Stimulated activated naive CD8-positive, alpha-beta T cell treated with anti-CD3 and anti-CD28 coated beads, Interleukin-15, amount 100 ng/mL, for 72 hours (primary cell): ENCODE results near the gene UBAP1.
A peak's percentile ranks its signal among the peaks of the same experiment; 100 is the strongest.
"Not testable (repeated sequence)": the region's sequence is repeated elsewhere in the genome, so short reads cannot be mapped to it uniquely, and the experiment has no call there.

Source experiments
- ATAC-seq: fragments of 150-1000 bp; cut with Tn5 transposase; 2 replicates; pipeline ENCODE4 v1.10.0; 2021; ENCODE audit warnings: mild to moderate bottlenecking, moderate library complexity
- DNase-seq, 2 donors: peaks; one replicate each; pipeline ENCODE4 v3.0.0; 2021 to 2022
- H3K27ac Mint-ChIP-seq, 2 donors: one replicate each; pipeline ENCODE4 v1.8.0; 2022; ENCODE audit warnings: mild to moderate bottlenecking in 2 of 2, mixed read lengths in 2 of 2, moderate library complexity in 2 of 2
- H3K27me3 Mint-ChIP-seq: one replicate; pipeline ENCODE4 v1.8.0; 2022; ENCODE audit warnings: mixed read lengths
- H3K4me1 Mint-ChIP-seq: one replicate; pipeline ENCODE4 v1.8.0; 2022; ENCODE audit warnings: mild to moderate bottlenecking, mixed read lengths
- H3K4me3 Mint-ChIP-seq, 2 donors: one replicate each; pipeline ENCODE4 v1.8.0; 2022; ENCODE audit warnings: mild to moderate bottlenecking in 2 of 2, mixed read lengths in 2 of 2, moderate library complexity in 1 of 2
- H3K9me3 Mint-ChIP-seq, 2 donors: one replicate each; pipeline ENCODE4 v1.8.0; 2022; ENCODE audit warnings: mixed read lengths in 2 of 2

Gene UBAP1

DNA sequence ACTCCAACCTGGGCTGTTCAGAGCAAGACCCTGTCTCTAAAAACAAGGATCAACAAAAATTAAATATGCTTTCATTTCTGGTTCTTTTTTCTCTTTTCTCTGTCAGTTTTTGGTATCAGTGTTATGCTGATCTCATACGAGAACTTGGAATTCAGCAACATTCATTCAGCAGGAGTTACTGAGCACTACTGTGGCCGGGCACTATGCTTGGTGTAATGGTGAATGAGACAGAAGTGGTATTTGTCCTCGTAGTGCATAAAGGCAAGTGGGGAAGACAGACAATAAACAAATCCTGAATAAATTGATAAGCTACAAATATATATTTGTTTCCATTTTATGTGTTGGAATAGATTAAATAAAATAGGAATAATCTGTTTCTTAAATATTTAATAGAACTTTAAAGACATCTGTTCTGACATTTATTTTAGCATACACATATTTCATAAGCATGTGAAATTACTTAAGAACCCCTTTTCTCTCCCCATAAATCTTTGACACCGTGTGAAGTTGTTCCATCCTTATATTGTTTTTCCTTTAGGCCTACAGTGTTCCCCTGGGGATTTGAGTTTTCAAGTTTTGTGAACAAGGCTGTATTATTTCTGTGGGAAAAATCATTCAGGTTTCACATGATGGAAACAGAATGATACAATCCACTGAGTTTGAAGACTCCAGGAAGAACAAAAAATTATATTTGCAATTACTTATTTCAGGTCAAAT lies 24.6 kb downstream of the UBAP1 start:
- Mint-ChIP-seq H3K4me1 (peaks cover 35% of the 10 kb centered on the region), H3K27me3 (no peaks in the 10 kb centered on the region), H3K9me3 (no peaks in the 10 kb centered on the region), H3K4me3 (no peak overlapping the region), H3K27ac (no peak overlapping the region)
- ATAC-seq, result no peak
- no peak for DNase-seq

DNA sequence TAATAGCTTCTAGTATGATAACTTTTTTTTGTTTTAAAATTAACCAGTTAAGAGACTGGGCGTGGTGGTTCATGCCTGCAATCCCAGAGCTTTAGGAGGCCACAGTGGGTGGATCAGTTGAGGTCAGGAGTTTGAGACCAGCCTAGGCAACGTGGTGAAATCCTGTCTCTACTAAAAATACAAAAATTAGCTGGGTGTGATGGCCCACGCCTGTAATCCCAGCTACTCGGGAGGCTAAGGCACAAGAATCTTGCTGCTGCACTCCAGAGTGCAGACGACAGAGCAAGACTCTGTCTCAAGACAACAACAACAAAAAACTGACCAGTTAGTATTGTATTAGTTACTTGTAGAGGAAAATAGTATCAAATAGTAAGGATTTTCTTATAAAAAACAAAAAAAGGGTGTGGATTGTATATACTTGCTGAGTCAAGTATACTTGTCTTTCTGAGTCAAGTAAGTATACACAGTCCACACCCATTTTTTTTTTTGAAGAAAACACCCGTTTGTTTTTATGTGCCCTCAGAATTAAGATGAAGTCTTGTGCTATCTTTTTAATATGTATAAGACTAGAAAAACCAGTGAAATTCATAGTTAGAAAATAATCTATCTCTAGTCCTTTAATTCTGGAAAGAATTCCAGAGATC lies 25.3 kb downstream of the UBAP1 start:
- no peak for DNase-seq
- Mint-ChIP-seq H3K9me3 (no peaks in the 10 kb centered on the region), H3K4me3 (no peak overlapping the region), H3K4me1 (peaks cover 34% of the 10 kb centered on the region), H3K27me3 (no peaks in the 10 kb centered on the region), H3K27ac (no peak overlapping the region)
- ATAC-seq, result no peak

GRCh38 chr9:34205102-34205501 lies 26.3 kb downstream of the UBAP1 start:
- H3K4me3 Mint-ChIP-seq, result no peak overlapping the region
- ATAC-seq (no peak), DNase-seq (no peak)
- peak overlapping the region in 1 of 2 donors; percentile 71 for H3K27ac Mint-ChIP-seq
- H3K27me3 Mint-ChIP-seq, result no peaks in the 10 kb centered on the region
- no peaks in the 10 kb centered on the region for H3K9me3 Mint-ChIP-seq
- H3K4me1 Mint-ChIP-seq, result peaks cover 34% of the 10 kb centered on the region

DNA sequence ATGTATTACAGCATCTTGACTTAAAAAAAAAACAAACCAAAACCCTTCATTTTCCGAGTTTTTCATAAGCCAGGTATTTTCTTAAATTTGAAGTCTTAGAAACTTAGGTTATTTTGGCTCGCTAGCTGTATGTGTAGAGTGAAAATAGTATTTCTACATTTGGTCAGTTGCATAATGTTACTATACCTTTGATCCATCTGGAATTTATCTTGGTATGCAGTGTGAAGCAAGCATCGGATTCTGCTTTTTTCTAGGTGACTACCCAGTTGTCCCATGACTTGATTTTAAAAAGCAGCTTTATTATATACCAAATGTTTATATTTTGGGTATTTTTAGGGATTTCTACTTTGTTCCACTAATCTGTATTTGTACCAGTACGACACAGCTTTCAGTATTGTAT lies 27.7 kb downstream of the UBAP1 start:
- H3K27ac Mint-ChIP-seq, result no peak overlapping the region
- no peak overlapping the region for H3K4me3 Mint-ChIP-seq
- ATAC-seq (no peak), DNase-seq (no peak)
- no peaks in the 10 kb centered on the region for H3K27me3 Mint-ChIP-seq
- H3K9me3 Mint-ChIP-seq, result no peaks in the 10 kb centered on the region
- peaks cover 33% of the 10 kb centered on the region for H3K4me1 Mint-ChIP-seq

DNA sequence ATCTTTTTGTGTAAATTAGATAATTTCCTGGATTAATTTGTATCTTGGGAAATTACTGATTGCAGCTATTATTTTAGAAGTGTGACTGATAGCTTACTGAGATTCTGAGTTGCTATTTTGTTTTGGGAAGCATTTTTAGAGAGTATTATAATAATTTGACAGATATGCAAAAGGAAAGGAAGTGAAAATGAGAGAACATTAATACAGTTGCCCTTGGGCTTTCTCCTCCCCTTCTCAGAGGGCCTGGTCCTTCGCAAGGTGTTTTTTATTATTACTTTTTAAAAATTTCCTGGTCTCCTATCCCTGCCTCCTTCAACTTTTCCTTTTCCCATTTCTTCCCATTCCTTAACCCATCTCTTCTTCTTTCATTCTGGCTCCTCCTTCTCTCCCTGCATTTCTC lies 32.6 kb downstream of the UBAP1 start:
- peaks cover 16% of the 10 kb centered on the region for H3K4me1 Mint-ChIP-seq
- H3K27me3 Mint-ChIP-seq, result no peaks in the 10 kb centered on the region
- no peak overlapping the region for H3K27ac Mint-ChIP-seq
- no peaks in the 10 kb centered on the region for H3K9me3 Mint-ChIP-seq
- ATAC-seq (no peak), DNase-seq (no peak)
- no peak overlapping the region for H3K4me3 Mint-ChIP-seq

- H3K4me1 Mint-ChIP-seq, result peaks cover 14% of the 10 kb centered on the region
- ATAC-seq, DNase-seq, H3K4me3 Mint-ChIP-seq, H3K27ac Mint-ChIP-seq, H3K9me3 Mint-ChIP-seq, H3K27me3 Mint-ChIP-seq: not testable (repeated sequence)
Measured at GRCh38 chr9:34214354-34215000, 35.6 kb downstream of the UBAP1 start.

- H3K4me1 Mint-ChIP-seq, result peaks cover 6% of the 10 kb centered on the region
- H3K4me3 Mint-ChIP-seq, result no peak overlapping the region
- no peak for DNase-seq
Measured at GRCh38 chr9:34216325-34216724, 37.5 kb downstream of the UBAP1 start.

DNA sequence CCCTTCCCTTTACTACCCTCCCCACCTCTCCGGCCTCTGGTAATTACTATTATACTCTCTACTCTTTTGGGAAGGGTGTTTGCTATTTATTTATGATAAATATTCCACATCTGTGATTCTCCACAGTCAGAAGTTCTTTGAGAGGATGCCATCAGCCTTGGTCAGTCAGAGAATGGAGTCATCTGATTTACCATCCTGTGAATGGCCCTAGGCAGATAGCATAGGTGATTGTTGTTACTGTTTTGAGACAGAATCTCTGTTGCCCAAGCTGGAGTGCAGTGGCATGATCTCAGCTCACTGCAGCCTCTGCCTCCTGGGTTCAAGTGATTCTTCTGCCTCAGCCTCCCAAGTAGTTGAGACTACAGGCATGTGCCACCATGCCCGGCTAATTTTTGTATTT lies 38.2 kb downstream of the UBAP1 start:
- not testable (repeated sequence) for ATAC-seq, H3K27ac Mint-ChIP-seq, H3K4me3 Mint-ChIP-seq, H3K4me1 Mint-ChIP-seq, H3K9me3 Mint-ChIP-seq, H3K27me3 Mint-ChIP-seq, DNase-seq

More at GRCh38 chr9:34216325-34216724, 37.5 kb downstream of the UBAP1 start:
- no peaks in the 10 kb centered on the region for H3K27me3 Mint-ChIP-seq
- no peak overlapping the region for H3K27ac Mint-ChIP-seq
- H3K9me3 Mint-ChIP-seq, result no peaks in the 10 kb centered on the region
- no peak for ATAC-seq

DNA sequence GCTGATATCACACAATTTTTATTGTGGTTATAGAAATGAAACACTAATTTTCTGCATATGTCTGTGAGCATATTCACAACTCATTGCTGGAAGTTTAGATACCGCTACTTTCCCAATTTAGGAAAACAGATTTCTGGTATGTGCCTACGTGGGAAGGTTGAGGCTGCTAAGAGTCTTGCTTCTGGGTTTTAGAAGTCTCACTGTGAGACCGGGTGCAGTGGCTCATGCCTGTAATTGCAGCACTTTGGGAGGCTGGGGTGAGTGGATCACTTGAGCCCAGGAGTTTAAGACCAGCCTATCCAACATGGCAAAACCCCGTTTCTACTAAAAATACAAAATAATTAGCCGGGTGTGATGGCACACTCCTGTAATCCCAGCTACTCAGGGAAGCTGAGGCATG lies 39.6 kb downstream of the UBAP1 start:
- H3K27ac Mint-ChIP-seq, result no peak overlapping the region
- H3K9me3 Mint-ChIP-seq, result no peaks in the 10 kb centered on the region
- H3K4me3 Mint-ChIP-seq, result no peak overlapping the region
- no peak for DNase-seq
- H3K27me3 Mint-ChIP-seq, result no peaks in the 10 kb centered on the region
- no peaks in the 10 kb centered on the region for H3K4me1 Mint-ChIP-seq
- no peak for ATAC-seq

DNA sequence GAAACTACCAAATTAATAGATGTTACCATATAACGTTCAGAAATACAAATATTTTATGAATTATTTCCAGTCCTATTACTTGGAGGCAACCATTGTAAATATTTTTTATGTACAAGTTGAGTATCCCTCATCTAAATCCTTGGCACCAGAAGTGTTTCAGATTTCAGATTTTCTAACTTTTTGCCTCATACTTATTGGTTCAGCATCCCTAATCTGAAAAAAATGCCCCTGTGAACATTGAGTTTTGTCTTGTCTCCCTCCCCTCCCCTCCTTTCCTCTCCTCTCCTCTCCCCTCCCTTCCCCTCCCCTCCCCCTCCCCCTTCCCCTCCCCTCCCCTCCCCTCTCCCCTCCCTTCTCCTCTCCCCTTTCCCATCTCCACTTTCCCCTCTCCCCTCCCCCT lies 40.6 kb downstream of the UBAP1 start:
- no peak overlapping the region for H3K27ac Mint-ChIP-seq
- no peak for DNase-seq

DNA sequence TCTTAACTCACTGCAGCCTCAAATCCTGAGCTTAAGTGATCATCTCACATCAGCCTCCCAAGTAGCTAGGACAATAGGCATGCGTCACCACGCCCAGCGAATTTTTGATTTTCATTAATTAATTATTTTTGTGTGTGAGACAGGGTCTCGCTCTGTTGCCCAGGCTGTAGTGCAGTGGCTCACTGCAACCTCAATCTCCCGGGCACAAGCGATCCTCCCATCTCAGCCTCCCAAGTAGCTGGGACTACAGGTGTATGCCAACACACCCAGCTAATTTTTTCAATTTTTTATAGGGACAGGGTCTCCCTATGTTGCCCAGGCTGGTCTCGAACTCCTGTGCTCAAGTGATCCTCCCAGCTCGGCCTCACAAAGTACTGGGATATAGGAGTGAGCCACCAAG lies 41.4 kb downstream of the UBAP1 start:
- no peaks in the 10 kb centered on the region for H3K27me3 Mint-ChIP-seq
- no peak overlapping the region for H3K27ac Mint-ChIP-seq
- DNase-seq, result no peak
- ATAC-seq, result no peak
- peaks cover 8% of the 10 kb centered on the region for H3K4me1 Mint-ChIP-seq
- H3K4me3 Mint-ChIP-seq, result no peak overlapping the region
- H3K9me3 Mint-ChIP-seq, result no peaks in the 10 kb centered on the region

More for the DNA sequence above, 40.6 kb downstream of the UBAP1 start:
- Mint-ChIP-seq H3K27me3 (no peaks in the 10 kb centered on the region), H3K4me1 (peaks cover 6% of the 10 kb centered on the region), H3K9me3 (no peaks in the 10 kb centered on the region), H3K4me3 (no peak overlapping the region)
- ATAC-seq, result no peak

GRCh38 chr9:34224349-34224748 lies 45.5 kb downstream of the UBAP1 start:
- H3K4me3 Mint-ChIP-seq, result no peak overlapping the region
- no peaks in the 10 kb centered on the region for H3K9me3 Mint-ChIP-seq
- no peak for DNase-seq
- ATAC-seq, result no peak
- no peaks in the 10 kb centered on the region for H3K27me3 Mint-ChIP-seq
- H3K4me1 Mint-ChIP-seq, result peaks cover 8% of the 10 kb centered on the region
- no peak overlapping the region for H3K27ac Mint-ChIP-seq

GRCh38 chr9:34226144-34226760 lies 47.4 kb downstream of the UBAP1 start:
- not testable (repeated sequence) for DNase-seq, H3K4me3 Mint-ChIP-seq, H3K27me3 Mint-ChIP-seq, ATAC-seq, H3K27ac Mint-ChIP-seq, H3K4me1 Mint-ChIP-seq, H3K9me3 Mint-ChIP-seq

DNA sequence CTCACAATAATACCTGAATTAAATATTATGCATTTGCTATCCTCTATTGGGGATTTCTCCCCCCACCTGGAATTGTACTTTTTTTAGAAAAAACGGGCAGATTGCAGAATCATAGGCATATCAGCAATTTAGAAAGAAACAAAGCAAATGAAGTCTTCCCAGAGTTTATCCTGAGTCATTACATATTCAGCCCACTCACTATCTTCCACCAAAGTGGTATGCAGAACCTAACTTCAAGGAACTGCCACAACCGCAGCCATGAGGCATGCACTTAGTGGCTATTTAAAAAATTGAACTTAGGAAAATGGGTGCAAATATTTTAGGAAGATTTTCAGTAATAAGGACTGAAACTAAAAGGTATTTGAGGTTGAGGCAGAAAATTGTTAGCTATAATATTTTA lies 48.6 kb downstream of the UBAP1 start:
- no peak overlapping the region for H3K4me3 Mint-ChIP-seq
- no peak overlapping the region for H3K27ac Mint-ChIP-seq
- no peaks in the 10 kb centered on the region for H3K9me3 Mint-ChIP-seq
- DNase-seq, result no peak
- H3K27me3 Mint-ChIP-seq, result no peaks in the 10 kb centered on the region
- H3K4me1 Mint-ChIP-seq, result peaks cover 8% of the 10 kb centered on the region
- no peak for ATAC-seq

GRCh38 chr9:34230556-34230955 lies 51.7 kb downstream of the UBAP1 start:
- DNase-seq, result no peak
- no peak for ATAC-seq
- Mint-ChIP-seq H3K4me3 (no peak overlapping the region), H3K27me3 (no peaks in the 10 kb centered on the region), H3K9me3 (no peaks in the 10 kb centered on the region), H3K27ac (no peak overlapping the region), H3K4me1 (no peaks in the 10 kb centered on the region)

DNA sequence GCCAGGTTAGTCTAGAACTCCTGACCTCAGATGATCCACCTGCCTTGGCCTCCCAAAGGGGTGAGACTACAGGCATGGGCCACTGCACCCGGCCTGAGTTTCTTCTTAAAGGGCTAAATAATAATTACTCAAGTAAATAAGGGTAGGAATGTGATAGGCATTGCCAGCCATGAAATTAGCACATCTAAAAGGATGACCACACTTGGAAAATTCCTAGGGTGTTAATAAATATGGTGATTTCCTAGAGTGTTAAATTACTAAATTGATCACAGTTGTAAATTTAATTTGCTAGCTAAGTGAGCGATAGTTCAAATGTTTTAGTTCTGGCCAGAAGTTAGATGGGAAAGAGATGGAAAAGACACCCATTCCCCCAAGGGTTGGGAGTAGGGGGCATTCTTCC lies 53.4 kb downstream of the UBAP1 start:
- Mint-ChIP-seq H3K9me3 (no peaks in the 10 kb centered on the region), H3K4me1 (no peaks in the 10 kb centered on the region), H3K27ac (no peak overlapping the region), H3K4me3 (no peak overlapping the region), H3K27me3 (no peaks in the 10 kb centered on the region)
- ATAC-seq (no peak), DNase-seq (no peak)
